HepG2 (cell line): ENCODE results near the gene DGKG. TPM values are rescaled to one million over a fixed set of nuclear protein-coding genes. Genes with fewer than 3 reads are reported as not detected.

ENCODE experiments used
- ATAC-seq: fragments of 200-7000 bp; cut with Tn5 transposase; 3 replicates; pipeline ENCODE4 v1.9.1; 2020; ENCODE audit warnings: mild to moderate bottlenecking, moderate library complexity
- BruUV-seq: library from RNA; stranded (reverse); fragments of 400-500 nt; replicated peaks from 2 replicates; lab custom pipeline; 2021; lab: Mats Ljungman, UMichigan
- CTCF ChIA-PET: fragments of 300-600 bp; formaldehyde crosslinking; extraction: SDS; loops from one replicate; lab custom pipeline; 2021; ENCODE audit warnings: low total read pairs, inconsistent platforms, low intra/inter-chr PET ratio; lab: Yijun Ruan, JAX
- POLR2A ChIA-PET: fragments of 350-600 bp; sonication (Branson Sonifier 250); formaldehyde crosslinking; loops from one replicate; lab custom pipeline; 2020; ENCODE audit warnings: antibody characterized with exemption, inconsistent platforms; lab: Yijun Ruan, JAX
- DNase-seq: peaks from one replicate; pipeline ENCODE4 v3.0.0-alpha.2; 2015; ENCODE audit warnings: low spot score
- FAIRE-seq: peaks from 3 replicates; lab custom pipeline; 2011; peaks lifted over from hg19 to GRCh38; lab: Jason Lieb, UNC
- H2AFZ ChIP-seq: one replicate; pipeline ENCODE4 v1.6.1; 2011; ENCODE audit warnings: low read length, inconsistent platforms
- H3K27ac ChIP-seq: fragments of 300-600 bp; 3 replicates; pipeline ENCODE4 v1.8.0; 2011; ENCODE audit warnings: mixed run types, mild to moderate bottlenecking, mixed read lengths, low read length, inconsistent platforms; ENCODE audit not compliant: insufficient read depth; ENCODE audit errors: extremely low read length
- H3K27me3 ChIP-seq, 2 experiments: fragments of 200-600 bp in 1 of 2; 2 replicates in 1 of 2; 3 replicates in 1 of 2; pipeline versions ENCODE4 v1.6.0 to v1.8.0; 2011; ENCODE audit warnings: low read length in 2 of 2, mild to moderate bottlenecking in 2 of 2, moderate library complexity in 2 of 2, inconsistent platforms in 1 of 2; ENCODE audit not compliant: insufficient read depth in 2 of 2, control insufficient read depth in 1 of 2
- H3K36me3 ChIP-seq, 2 experiments: fragments of 200-600 bp in 1 of 2; replicated peaks in 1 of 2; 2 replicates in 1 of 2; 3 replicates in 1 of 2; pipeline versions ENCODE4 v1.5.1 to v1.8.0; 2011; ENCODE audit warnings: low read length in 2 of 2, inconsistent platforms in 1 of 2; ENCODE audit not compliant: insufficient read depth in 2 of 2, control insufficient read depth in 1 of 2
- H3K4me1 ChIP-seq: 2 replicates; pipeline ENCODE4 v1.5.1; 2012; ENCODE audit warnings: low read length, inconsistent platforms; ENCODE audit not compliant: insufficient read depth
- H3K4me2 ChIP-seq: 2 replicates; pipeline ENCODE4 v1.6.0; 2011; ENCODE audit warnings: low read depth, low read length, inconsistent platforms
- H3K4me3 ChIP-seq, 3 experiments: fragments of 200-600 bp in 1 of 3; sonication (generic), shearing (Covaris generic) in 1 of 3; replicated peaks in 1 of 3; 2 replicates each; pipeline ENCODE4 v1.5.1; 2011 to 2016; ENCODE audit warnings: low read length in 3 of 3, inconsistent platforms in 2 of 3, low read depth in 2 of 3, mild to moderate bottlenecking in 2 of 3, control low read depth in 1 of 3, mixed read lengths in 1 of 3; ENCODE audit not compliant: insufficient read depth in 1 of 3
- H3K79me2 ChIP-seq: one replicate; pipeline ENCODE4 v1.6.1; 2011; ENCODE audit warnings: low read length, inconsistent platforms; ENCODE audit not compliant: insufficient read depth
- H3K9ac ChIP-seq: 2 replicates; pipeline ENCODE4 v1.6.0; 2011; ENCODE audit warnings: mild to moderate bottlenecking, low read depth, low read length, inconsistent platforms; ENCODE audit not compliant: insufficient read depth
- H3K9me3 ChIP-seq: 2 replicates; pipeline ENCODE4 v1.5.1; 2012; ENCODE audit warnings: mild to moderate bottlenecking, low read length
- H4K20me1 ChIP-seq: 2 replicates; pipeline ENCODE4 v1.6.0; 2011; ENCODE audit warnings: inconsistent platforms, mild to moderate bottlenecking, low read length, moderate library complexity; ENCODE audit not compliant: insufficient read depth
- CEBPB ChIP-seq: IDR thresholded peaks from 2 replicates; pipeline ENCODE4 v1.6.1; 2011; ENCODE audit warnings: low read depth, low read length, improper control_type of control experiment, borderline replicate concordance
- FOXK2 ChIP-seq: fragments of 450-650 bp; IDR thresholded peaks from 2 replicates; pipeline ENCODE4 v1.6.1; 2016
- JARID2 ChIP-seq: sonication (generic); formaldehyde crosslinking; IDR thresholded peaks from 2 replicates; pipeline ENCODE4 v1.8.1; 2023; ENCODE audit warnings: missing genetic modification reagents, inconsistent platforms; ENCODE audit not compliant: insufficient replicate concordance
- KLF11 ChIP-seq: IDR thresholded peaks from 2 replicates; pipeline ENCODE4 v1.6.1; 2016; ENCODE audit warnings: missing compliant biosample characterization
- NFATC3 ChIP-seq: sonication (generic); formaldehyde crosslinking; IDR thresholded peaks from 2 replicates; pipeline ENCODE4 v1.5.1; 2020; ENCODE audit warnings: mild to moderate bottlenecking, missing genetic modification reagents
- NFRKB ChIP-seq: fragments of 450-650 bp; IDR thresholded peaks from 2 replicates; pipeline ENCODE4 v1.6.1; 2017
- SRF ChIP-seq: IDR thresholded peaks from 2 replicates; pipeline ENCODE4 v1.6.1; 2011; ENCODE audit warnings: mild to moderate bottlenecking, low read depth, low read length, moderate library complexity
- ZBTB21 ChIP-seq: sonication (generic); formaldehyde crosslinking; IDR thresholded peaks from 2 replicates; pipeline ENCODE4 v1.4.0; 2020; ENCODE audit warnings: missing genetic modification reagents
- ZBTB8A ChIP-seq: sonication (generic); formaldehyde crosslinking; IDR thresholded peaks from 2 replicates; pipeline ENCODE4 v1.4.0; 2020; ENCODE audit warnings: mild to moderate bottlenecking, low read depth, missing genetic modification reagents, borderline replicate concordance
- ZNF724P ChIP-seq: sonication (generic); formaldehyde crosslinking; IDR thresholded peaks from 2 replicates; pipeline ENCODE4 v1.8.0; 2022; ENCODE audit warnings: missing genetic modification reagents, borderline replicate concordance
- ZNF792 ChIP-seq: IDR thresholded peaks from 2 replicates; pipeline ENCODE4 v1.6.1; 2016
- WGBS: methylation state at CpG from one replicate; pipeline ENCODE4 v1.1.6; 2017; ENCODE audit warnings: low lambda C conversion rate; 5-methylcytosine and 5-hydroxymethylcytosine counted together
- in situ Hi-C: cut with HindIII; loops from 2 replicates; pipeline ENCODE4 v1.10.0; 2017; ENCODE audit warnings: low pct_unique_long_range_greater_than_20kb; ENCODE audit not compliant: extremely low pct_ligation_motif_present
- intact Hi-C: fragments of 100-400 bp; cut with micrococcal nuclease; formaldehyde crosslinking; loops from one replicate; pipeline ENCODE4 v1.10.0; 2022; ENCODE audit not compliant: unreplicated experiment
- polyA plus RNA-seq, 8 experiments: library from polyadenylated mRNA; depleted of rRNA in 3 of 8; stranded (reverse) in 7 of 8; unstranded in 1 of 8; fragments of >200 nt; fragmentation: Illumina TruSeq in 4 of 8; extraction: Trizol in 4 of 8; gene quantifications; 2 replicates each; pipeline versions ENCODE4 v1.2.1 to v1.2.3, GENCODE V29; 2011 to 2016; ENCODE audit warnings: low read depth in 4 of 8, missing spikeins in 1 of 8, mixed read lengths in 1 of 8; ENCODE audit not compliant: insufficient read depth in 1 of 8
- total RNA-seq, 5 experiments: library from RNA; depleted of rRNA; stranded (reverse); fragments of >200 nt; fragmentation: Illumina TruSeq; extraction: Trizol; gene quantifications; 2 replicates each; pipeline ENCODE4 v1.2.3, GENCODE V29; 2016; ENCODE audit warnings: low read depth in 1 of 5

The DGKG gene
- total and polyA plus RNA-seq, 2 of the 13 experiments (the other 11 are each of a cell fraction or from before 2014, with no cell fraction given) = 3.8 to 6.2 TPM

- in situ Hi-C loops (no loop called here), intact Hi-C loops (no loop called here)
- no peak for TF ChIP-seq NFRKB
- no peak for TF ChIP-seq ZNF724P (CRISPR knock-in tag)
- TF ChIP-seq KLF11 (CRISPR knock-in tag) = no peak
- no peak for TF ChIP-seq CEBPB
- no peak for TF ChIP-seq JARID2 (CRISPR knock-in tag)
- no peak for TF ChIP-seq NFATC3
- TF ChIP-seq FOXK2 = no peak
- Histone ChIP-seq H3K4me1 (no peaks in the 10 kb centered on the region), H3K27me3 (no peaks in the 10 kb centered on the region), H3K9ac (no peak overlapping the region), H3K4me3 (no peak overlapping the region), H4K20me1 (no peaks in the 10 kb centered on the region), H3K79me2 (no peaks in the 10 kb centered on the region), H3K4me2 (no peak overlapping the region), H3K36me3 (peaks cover 1 to 20% of the 10 kb centered on the region in 2 experiments; a peak in 3 of 5 replicates), H3K9me3 (no peaks in the 10 kb centered on the region), H2AFZ (no peak overlapping the region), H3K27ac (no peak overlapping the region)
- ChIA-PET POLR2A (no interaction called here), CTCF (no interaction called here)
- FAIRE-seq = no peak
- BruUV-seq = no TSS peak
- no peak for DNase-seq
- 83% methylated on average over 1 of the region's 1 CpG for WGBS
- no peak for ATAC-seq
These were observed 196.7 kb downstream of the DGKG start for GRCh38 chr3:186165331-186165730.

GRCh38 chr3:186164696-186165095 is 197.3 kb downstream of the DGKG start:
- H3K27me3 ChIP-seq = no peaks in the 10 kb centered on the region
- ATAC-seq = no peak

More at GRCh38 chr3:186164696-186165095, 197.3 kb downstream of the DGKG start:
- in situ Hi-C loops = no loop called here
- Histone ChIP-seq H3K4me2 (no peak overlapping the region), H3K4me3 (no peak overlapping the region), H3K4me1 (no peaks in the 10 kb centered on the region), H3K27ac (no peak overlapping the region), H4K20me1 (no peaks in the 10 kb centered on the region), H3K79me2 (no peaks in the 10 kb centered on the region), H3K9ac (no peak overlapping the region), H3K9me3 (no peaks in the 10 kb centered on the region), H2AFZ (no peak overlapping the region), H3K36me3 (peaks cover 1 to 20% of the 10 kb centered on the region in 2 experiments; a peak in 3 of 5 replicates)
- TF ChIP-seq ZBTB8A = no peak
- TF ChIP-seq SRF = no peak
- no peak for TF ChIP-seq ZBTB21
- no peak for TF ChIP-seq ZNF792 (CRISPR knock-in tag)
- no peak for DNase-seq
- intact Hi-C loops = no loop called here
- 95% methylated on average over 5 of the region's 7 CpGs for WGBS
- POLR2A ChIA-PET = no interaction called here
- no TSS peak for BruUV-seq
- CTCF ChIA-PET = no interaction called here
- FAIRE-seq = no peak
